H1 (cell line): Measurements from ENCODE around the gene LMNB1. TPM values are rescaled to one million over a fixed set of nuclear protein-coding genes. Genes with fewer than 3 reads are reported as not detected.

Experiments used
- CTCF ChIA-PET: fragments of 300-600 bp; sonication (Branson Sonifier 250); formaldehyde crosslinking; loops from one replicate; lab custom pipeline; 2021; ENCODE audit not compliant: partially characterized antibody; lab: Charles Lee
- POLR2A ChIA-PET: fragments of 300-600 bp; sonication (Branson Sonifier 250); formaldehyde crosslinking; loops from one replicate; lab custom pipeline; 2021; ENCODE audit warnings: inconsistent platforms; ENCODE audit not compliant: partially characterized antibody; lab: Charles Lee
- DNase-seq, 2 experiments: peaks; one replicate each; pipeline versions ENCODE4 v3.0.0 to v3.0.0-alpha.2; 2010 to 2022; ENCODE audit warnings: low spot score in 2 of 2, low read depth in 1 of 2, mixed read lengths in 1 of 2
- FAIRE-seq: peaks from 2 replicates; lab custom pipeline; 2011; peaks lifted over from hg19 to GRCh38; lab: Jason Lieb, UNC
- H2AFZ ChIP-seq: 2 replicates; pipeline ENCODE4 v1.8.1; 2012; ENCODE audit warnings: low read length, inconsistent platforms
- H2AK5ac ChIP-seq: 2 replicates; pipeline ENCODE4 v1.6.1; 2013; ENCODE audit warnings: low read depth, low read length
- H2BK120ac ChIP-seq: replicated peaks from 2 replicates; pipeline ENCODE3; 2013; ENCODE audit warnings: low read depth, low read length, inconsistent platforms
- H2BK12ac ChIP-seq: 2 replicates; pipeline ENCODE4 v1.6.1; 2013; ENCODE audit warnings: low read depth, low read length
- H2BK15ac ChIP-seq: 2 replicates; pipeline ENCODE4 v1.6.1; 2013; ENCODE audit warnings: low read length
- H2BK20ac ChIP-seq: 2 replicates; pipeline ENCODE4 v1.6.1; 2013; ENCODE audit warnings: low read length
- H2BK5ac ChIP-seq: 2 replicates; pipeline ENCODE4 v1.6.1; 2013; ENCODE audit warnings: low read depth, low read length
- H3K14ac ChIP-seq: 2 replicates; pipeline ENCODE4 v1.6.1; 2013; ENCODE audit warnings: inconsistent platforms; ENCODE audit not compliant: insufficient read length
- H3K18ac ChIP-seq: 2 replicates; pipeline ENCODE4 v1.6.1; 2013; ENCODE audit warnings: low read length; ENCODE audit errors: extremely low read depth
- H3K23ac ChIP-seq: 2 replicates; pipeline ENCODE4 v1.6.1; 2013; ENCODE audit warnings: inconsistent platforms; ENCODE audit not compliant: insufficient read length
- H3K23me2 ChIP-seq: 2 replicates; pipeline ENCODE4 v1.6.1; 2013; ENCODE audit warnings: low read depth, low read length
- H3K27ac ChIP-seq: 2 replicates; pipeline ENCODE4 v1.6.1; 2011; ENCODE audit warnings: low read depth, low read length, inconsistent platforms
- H3K27me3 ChIP-seq, 4 experiments: replicated peaks in 1 of 4; 1 replicate in 1 of 4; 2 replicates in 3 of 4; pipeline versions ENCODE4 v1.6.1 to v1.8.1; 2011 to 2013; ENCODE audit warnings: low read length in 3 of 4, mild to moderate bottlenecking in 3 of 4, inconsistent platforms in 2 of 4, mixed read lengths in 2 of 4, moderate library complexity in 1 of 4; ENCODE audit not compliant: control insufficient read depth in 3 of 4, insufficient read depth in 3 of 4; ENCODE audit errors: extremely low read depth in 1 of 4
- H3K36me3 ChIP-seq, 4 experiments: 2 replicates each; pipeline versions ENCODE4 v1.6.1 to v1.8.1; 2011 to 2013; ENCODE audit warnings: mild to moderate bottlenecking in 4 of 4, low read length in 3 of 4, moderate library complexity in 2 of 4, control low read depth in 1 of 4, inconsistent platforms in 1 of 4; ENCODE audit not compliant: insufficient read depth in 4 of 4, control insufficient read depth in 2 of 4
- H3K4ac ChIP-seq: replicated peaks from 2 replicates; pipeline ENCODE3; 2013; ENCODE audit warnings: low read length, low read depth, mixed read lengths, inconsistent platforms; ENCODE audit not compliant: insufficient read length
- H3K4me1 ChIP-seq, 4 experiments: replicated peaks in 1 of 4; 1 replicate in 1 of 4; 2 replicates in 3 of 4; pipeline versions ENCODE4 v1.6.1 to v1.8.1; 2011 to 2013; ENCODE audit warnings: low read length in 3 of 4, inconsistent platforms in 2 of 4, mixed read lengths in 1 of 4; ENCODE audit not compliant: insufficient read depth in 4 of 4, control insufficient read depth in 3 of 4
- H3K4me2 ChIP-seq, 2 experiments: 2 replicates each; pipeline versions ENCODE4 v1.6.1 to v1.8.1; 2011 to 2013; ENCODE audit warnings: low read depth in 2 of 2, low read length in 2 of 2, control low read depth in 1 of 2, inconsistent platforms in 1 of 2, mild to moderate bottlenecking in 1 of 2; ENCODE audit not compliant: insufficient read depth in 1 of 2
- H3K4me3 ChIP-seq, 4 experiments: fragments of 200-600, 300-600 bp in 1 of 4; sonication (generic), shearing (Covaris generic), sonication (Bioruptor Twin) in 1 of 4; 2 replicates each; pipeline versions ENCODE4 v1.5.1 to v1.8.1; 2011 to 2016; ENCODE audit warnings: low read length in 4 of 4, low read depth in 3 of 4, control low read depth in 2 of 4, inconsistent platforms in 2 of 4, mild to moderate bottlenecking in 2 of 4, mixed read lengths in 1 of 4, moderate library complexity in 1 of 4; ENCODE audit not compliant: insufficient read depth in 2 of 4; ENCODE audit errors: extremely low read depth in 1 of 4
- H3K56ac ChIP-seq: replicated peaks from 2 replicates; pipeline ENCODE3; 2013; ENCODE audit warnings: low read depth, mild to moderate bottlenecking, mixed read lengths, low read length, inconsistent platforms; ENCODE audit not compliant: insufficient read length
- H3K79me1 ChIP-seq: 2 replicates; pipeline ENCODE4 v1.6.1; 2013; ENCODE audit warnings: low read depth, low read length, control low read depth
- H3K79me2 ChIP-seq, 2 experiments: 2 replicates each; pipeline versions ENCODE4 v1.6.1 to v1.8.1; 2012 to 2013; ENCODE audit warnings: low read length in 2 of 2, mild to moderate bottlenecking in 2 of 2, inconsistent platforms in 1 of 2; ENCODE audit not compliant: insufficient read depth in 2 of 2, control insufficient read depth in 1 of 2
- H3K9ac ChIP-seq, 4 experiments: replicated peaks in 1 of 4; 1 replicate in 1 of 4; 2 replicates in 3 of 4; pipeline versions ENCODE4 v1.6.1 to v1.8.1; 2011 to 2013; ENCODE audit warnings: low read depth in 3 of 4, low read length in 3 of 4, control low read depth in 2 of 4, mild to moderate bottlenecking in 2 of 4, moderate library complexity in 2 of 4, inconsistent platforms in 1 of 4; ENCODE audit errors: extremely low read depth in 1 of 4
- H3K9me3 ChIP-seq, 2 experiments: 2 replicates each; pipeline versions ENCODE4 v1.6.1 to v1.8.1; 2012 to 2013; ENCODE audit warnings: mild to moderate bottlenecking in 2 of 2, moderate library complexity in 2 of 2, control low read depth in 1 of 2, inconsistent platforms in 1 of 2, low read depth in 1 of 2, low read length in 1 of 2, mixed read lengths in 1 of 2; ENCODE audit not compliant: insufficient read depth in 2 of 2
- H4K20me1 ChIP-seq, 2 experiments: replicated peaks in 1 of 2; 2 replicates each; pipeline versions ENCODE3 to v1.8.1; 2011 to 2013; ENCODE audit warnings: inconsistent platforms in 2 of 2, low read length in 2 of 2, mild to moderate bottlenecking in 1 of 2; ENCODE audit not compliant: insufficient read depth in 2 of 2, control insufficient read depth in 1 of 2
- H4K5ac ChIP-seq: 2 replicates; pipeline ENCODE4 v1.6.1; 2013; ENCODE audit warnings: low read length, low read depth, mixed read lengths, inconsistent platforms; ENCODE audit not compliant: insufficient read length
- H4K8ac ChIP-seq: 2 replicates; pipeline ENCODE4 v1.8.0; 2013; ENCODE audit warnings: mild to moderate bottlenecking, moderate library complexity, low read length, inconsistent platforms; ENCODE audit not compliant: insufficient read depth; ENCODE audit errors: extremely low read depth
- H4K91ac ChIP-seq: replicated peaks from 2 replicates; pipeline ENCODE3; 2013; ENCODE audit warnings: low read length, mixed read lengths, inconsistent platforms; ENCODE audit not compliant: insufficient read length
- BACH1 ChIP-seq: IDR thresholded peaks from 2 replicates; pipeline ENCODE4 v1.6.1; 2012; ENCODE audit warnings: low read length, improper control_type of control experiment
- BCL11A ChIP-seq, 2 experiments: IDR thresholded peaks; one replicate each; pipeline ENCODE4 v1.6.1; 2011; ENCODE audit warnings: low read depth in 2 of 2, low read length in 2 of 2, mild to moderate bottlenecking in 2 of 2
- CBX5 ChIP-seq: fragments of 300-800, 300-1000 bp; sonication (generic); IDR thresholded peaks from 2 replicates; pipeline ENCODE4 v1.7.1; 2016; ENCODE audit warnings: antibody characterized with exemption, low read length, low read depth
- CBX8 ChIP-seq: fragments of 300-800, 300-1000 bp; sonication (generic); IDR thresholded peaks from 2 replicates; pipeline ENCODE4 v1.7.1; 2016; ENCODE audit warnings: low read depth, low read length, borderline replicate concordance
- CREB1 ChIP-seq: IDR thresholded peaks from 2 replicates; pipeline ENCODE4 v1.6.1; 2012; ENCODE audit warnings: inconsistent platforms
- HDAC2 ChIP-seq, 2 experiments: fragments of 300-600 bp in 1 of 2; sonication (generic) in 1 of 2; IDR thresholded peaks; 2 replicates each; pipeline ENCODE4 v1.6.1; 2011 to 2012; ENCODE audit warnings: low read depth in 2 of 2, low read length in 2 of 2, mild to moderate bottlenecking in 2 of 2, moderate library complexity in 2 of 2, borderline replicate concordance in 1 of 2, inconsistent platforms in 1 of 2
- HDAC6 ChIP-seq: IDR thresholded peaks from one replicate; pipeline ENCODE4 v1.7.1; 2012; ENCODE audit warnings: low read depth, mild to moderate bottlenecking, inconsistent platforms, low read length, moderate library complexity
- KDM1A ChIP-seq: fragments of 200-600, 300-600 bp; sonication (generic); IDR thresholded peaks from 2 replicates; pipeline ENCODE4 v1.7.1; 2016; ENCODE audit warnings: mild to moderate bottlenecking, low read length, borderline replicate concordance
- PHF8 ChIP-seq: fragments of 200-600 bp; sonication (generic); conservative IDR thresholded peaks from 2 replicates; pipeline ENCODE4 v1.7.1; 2012; ENCODE audit warnings: low read depth, mild to moderate bottlenecking, inconsistent platforms, low read length, moderate library complexity
- SIN3A ChIP-seq, 2 experiments: IDR thresholded peaks in 1 of 2; conservative IDR thresholded peaks in 1 of 2; 2 replicates each; pipeline ENCODE4 v1.6.1; 2011 to 2012; ENCODE audit warnings: low read length in 2 of 2, improper control_type of control experiment in 1 of 2, low read depth in 1 of 2, mild to moderate bottlenecking in 1 of 2
- TBP ChIP-seq: IDR thresholded peaks from 2 replicates; pipeline ENCODE4 v1.6.1; 2011; ENCODE audit warnings: low read depth, low read length, improper control_type of control experiment
- TEAD4 ChIP-seq: IDR thresholded peaks from 2 replicates; pipeline ENCODE4 v1.6.1; 2012; ENCODE audit warnings: low read depth, low read length, inconsistent platforms, mixed read lengths
- WGBS, 2 experiments: shearing (Covaris generic) in 1 of 2; methylation state at CpG; one replicate each; pipeline versions ENCODE4 v1.1.6 to v1.1.7; 2013 to 2015; ENCODE audit warnings: low lambda C conversion rate in 2 of 2, mixed read lengths in 2 of 2, inconsistent platforms in 1 of 2, low coverage in 1 of 2, missing lambda C conversion rate in 1 of 2; ENCODE audit not compliant: insufficient replicate concordance in 2 of 2, insufficient coverage in 1 of 2, insufficient read length in 1 of 2; ENCODE audit errors: extremely low coverage in 1 of 2, missing lambda C conversion rate in 1 of 2; 5-methylcytosine and 5-hydroxymethylcytosine counted together
- polyA plus RNA-seq, 7 experiments: library from polyadenylated mRNA; depleted of rRNA in 3 of 7; stranded (reverse) in 5 of 7; unstranded in 2 of 7; fragments of >200 nt in 5 of 7; fragments of 200-250 nt in 2 of 7; gene quantifications; 1 replicate in 5 of 7; 2 replicates in 1 of 7; 4 replicates in 1 of 7; pipeline versions ENCODE4 v1.2.1 to v1.2.3, GENCODE V29; 2011 to 2013; ENCODE audit warnings: missing spikeins in 2 of 7, mixed read lengths in 2 of 7
- total RNA-seq: library from RNA; stranded (reverse); fragmentation: NEBNext Ultra II Directional; extraction: Animal tissue kit (Norgen Biotek cat#: 25700); gene quantifications from 2 replicates; pipeline ENCODE4 v1.2.1, GENCODE V29; 2021

The LMNB1 gene
- total and polyA plus RNA-seq, 2 of the 8 experiments (the other 6 are each of a cell fraction or from before 2014, with no cell fraction given), result 73.5 to 225 TPM

GRCh38 chr5:126851501-126852011 lies 74.6 kb downstream of the LMNB1 start:
- Histone ChIP-seq H3K23ac (no peak overlapping the region), H3K4me3 (no peak overlapping the region), H3K18ac (peak overlapping the region; percentile 63; the same call in 1 of the 2 replicates), H4K8ac (no peak overlapping the region), H3K36me3 (peaks cover 0 to 10% (median 2%) of the 10 kb centered on the region in 4 experiments; a peak in 3 of 8 replicates), H3K14ac (no peak overlapping the region), H3K79me2 (peaks cover 0 to 15% of the 10 kb centered on the region in 2 experiments; a peak in 2 of 4 replicates), H4K20me1 (no peaks in the 10 kb centered on the region), H2AK5ac (peak overlapping the region; percentile 68; the same call in 1 of the 2 replicates), H3K23me2 (no peaks in the 10 kb centered on the region), H3K4me1 (peaks cover 6 to 18% (median 15%) of the 10 kb centered on the region in 4 experiments), H3K27ac (no peak overlapping the region), H3K9me3 (peaks cover 0 to 4% of the 10 kb centered on the region in 2 experiments; a peak in 1 of 4 replicates), H2BK20ac (peak overlapping the region; percentile 44; the same call in 1 of the 2 replicates), H3K4me2 (no peak overlapping the region), H3K4ac (peak overlapping the region; percentile 65), H2BK120ac (no peak overlapping the region), H3K56ac (no peak overlapping the region), H2AFZ (no peak overlapping the region), H2BK5ac (peak overlapping the region; percentile 74; the same call in 1 of the 2 replicates), H4K5ac (no peak overlapping the region), H4K91ac (no peak overlapping the region), H3K9ac (no peak overlapping the region), H3K27me3 (no peaks in the 10 kb centered on the region), H2BK12ac (peak overlapping the region; percentile 88; the same call in 1 of the 2 replicates), H2BK15ac (peak overlapping the region; percentile 89), H3K79me1 (no peaks in the 10 kb centered on the region; the same call in 1 of the 2 replicates)
- WGBS, 2 experiments, result 86% methylated on average over 14 of the region's 14 CpGs; no CpG with 5 or more reads in 1 of the 2 experiments
- no peak for FAIRE-seq
- DNase-seq, result peak in 1 of 2 experiments; percentile 41
- CTCF ChIA-PET, result interaction anchor here (0.7 kb wide), 1 partner anchor 178 kb away, joined by 3 read pairs; no protein-coding TSS in a partner anchor
- POLR2A ChIA-PET, result interaction anchor here (1.1 to 1.3 kb wide), 2 partner anchors 14 to 17 kb away, joined by 3 read pairs; no protein-coding TSS in a partner anchor
- TF ChIP-seq BCL11A (IDR thresholded peaks at IDR 0.05; ENCODE audit: low read depth in 2 of 2, low read length in 2 of 2), result no peak
- no peak for TF ChIP-seq TBP
- no peak for TF ChIP-seq HDAC2 (IDR thresholded peaks at IDR 0.05; ENCODE audit: borderline replicate concordance in 1 of 2, low read depth in 2 of 2, low read length in 2 of 2)
- TF ChIP-seq CBX8, result no peak
- TF ChIP-seq PHF8, result no peak
- no peak for TF ChIP-seq SIN3A (conservative IDR thresholded peaks at IDR 0.05 in 1 of 2, IDR thresholded peaks at IDR 0.05 in 1 of 2; ENCODE audit: low read depth in 1 of 2, low read length in 2 of 2)
- no peak for TF ChIP-seq KDM1A
- no peak for TF ChIP-seq CREB1
- no peak for TF ChIP-seq TEAD4
- no peak for TF ChIP-seq HDAC6
- TF ChIP-seq BACH1, result no peak
- TF ChIP-seq CBX5, result no peak
